ENCODE results near the gene PRSS3. TPM values are rescaled to one million over a fixed set of nuclear protein-coding genes. Genes with fewer than 3 reads are reported as not detected.
"Not testable (repeated sequence)": the region's sequence is repeated elsewhere in the genome, so short reads cannot be mapped to it uniquely, and the experiment has no call there.

PRSS3 gene
- total RNA-seq, 1 donor from 2014 or later: not detected

DNA sequence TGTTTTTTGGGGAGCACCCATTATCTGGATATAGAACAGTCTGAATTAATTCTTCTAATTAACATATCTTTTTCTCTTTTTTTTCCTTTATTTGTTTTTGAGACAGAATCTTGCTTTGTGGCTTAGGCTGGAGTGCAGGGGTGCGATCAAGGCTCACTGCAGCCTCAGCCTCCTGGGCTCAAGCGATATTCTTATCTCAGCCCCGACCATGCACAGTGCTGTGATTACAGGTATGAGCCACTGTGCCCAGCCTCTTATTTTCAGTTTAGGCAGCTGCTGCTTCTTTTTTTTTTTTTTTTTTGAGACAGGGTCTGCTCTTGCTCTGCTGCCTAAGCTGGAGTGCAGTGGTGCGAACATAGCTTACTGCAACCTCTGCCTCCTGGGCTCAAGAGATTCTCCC is 41.8 kb downstream of the PRSS3 start:
- H3K27ac Mint-ChIP-seq (ENCODE audit: unreplicated experiment): peak overlapping the region; percentile 50

GRCh38 chr9:33840381-33840780 is 45.0 kb downstream of the PRSS3 start:
- DNase-seq (ENCODE audit: low spot score): no peak
- Mint-ChIP-seq H3K4me3 (ENCODE audit: unreplicated experiment) (no peak overlapping the region), H3K4me1 (ENCODE audit: low read depth) (peaks cover 54% of the 10 kb centered on the region), H3K36me3 (ENCODE audit: low read depth) (no peaks in the 10 kb centered on the region), H3K27ac (ENCODE audit: unreplicated experiment) (peak overlapping the region; percentile 43), H3K27me3 (ENCODE audit: low read depth) (no peaks in the 10 kb centered on the region), H3K9me3 (ENCODE audit: low read depth) (no peaks in the 10 kb centered on the region)
- TF ChIP-seq, protein P1, sequence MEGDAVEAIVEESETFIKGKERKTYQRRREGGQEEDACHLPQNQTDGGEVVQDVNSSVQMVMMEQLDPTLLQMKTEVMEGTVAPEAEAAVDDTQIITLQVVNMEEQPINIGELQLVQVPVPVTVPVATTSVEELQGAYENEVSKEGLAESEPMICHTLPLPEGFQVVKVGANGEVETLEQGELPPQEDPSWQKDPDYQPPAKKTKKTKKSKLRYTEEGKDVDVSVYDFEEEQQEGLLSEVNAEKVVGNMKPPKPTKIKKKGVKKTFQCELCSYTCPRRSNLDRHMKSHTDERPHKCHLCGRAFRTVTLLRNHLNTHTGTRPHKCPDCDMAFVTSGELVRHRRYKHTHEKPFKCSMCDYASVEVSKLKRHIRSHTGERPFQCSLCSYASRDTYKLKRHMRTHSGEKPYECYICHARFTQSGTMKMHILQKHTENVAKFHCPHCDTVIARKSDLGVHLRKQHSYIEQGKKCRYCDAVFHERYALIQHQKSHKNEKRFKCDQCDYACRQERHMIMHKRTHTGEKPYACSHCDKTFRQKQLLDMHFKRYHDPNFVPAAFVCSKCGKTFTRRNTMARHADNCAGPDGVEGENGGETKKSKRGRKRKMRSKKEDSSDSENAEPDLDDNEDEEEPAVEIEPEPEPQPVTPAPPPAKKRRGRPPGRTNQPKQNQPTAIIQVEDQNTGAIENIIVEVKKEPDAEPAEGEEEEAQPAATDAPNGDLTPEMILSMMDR (IDR thresholded peaks at IDR 0.05): no peak

More for the DNA sequence above, 41.8 kb downstream of the PRSS3 start:
- no peak for DNase-seq (ENCODE audit: low spot score)
- Mint-ChIP-seq H3K4me1 (ENCODE audit: low read depth) (peaks cover 42% of the 10 kb centered on the region), H3K27me3 (ENCODE audit: low read depth) (no peaks in the 10 kb centered on the region), H3K36me3 (ENCODE audit: low read depth) (no peaks in the 10 kb centered on the region), H3K4me3 (ENCODE audit: unreplicated experiment) (no peak overlapping the region), H3K9me3 (ENCODE audit: low read depth) (no peaks in the 10 kb centered on the region)
- TF ChIP-seq, protein P1 (IDR thresholded peaks at IDR 0.05): no peak

DNA sequence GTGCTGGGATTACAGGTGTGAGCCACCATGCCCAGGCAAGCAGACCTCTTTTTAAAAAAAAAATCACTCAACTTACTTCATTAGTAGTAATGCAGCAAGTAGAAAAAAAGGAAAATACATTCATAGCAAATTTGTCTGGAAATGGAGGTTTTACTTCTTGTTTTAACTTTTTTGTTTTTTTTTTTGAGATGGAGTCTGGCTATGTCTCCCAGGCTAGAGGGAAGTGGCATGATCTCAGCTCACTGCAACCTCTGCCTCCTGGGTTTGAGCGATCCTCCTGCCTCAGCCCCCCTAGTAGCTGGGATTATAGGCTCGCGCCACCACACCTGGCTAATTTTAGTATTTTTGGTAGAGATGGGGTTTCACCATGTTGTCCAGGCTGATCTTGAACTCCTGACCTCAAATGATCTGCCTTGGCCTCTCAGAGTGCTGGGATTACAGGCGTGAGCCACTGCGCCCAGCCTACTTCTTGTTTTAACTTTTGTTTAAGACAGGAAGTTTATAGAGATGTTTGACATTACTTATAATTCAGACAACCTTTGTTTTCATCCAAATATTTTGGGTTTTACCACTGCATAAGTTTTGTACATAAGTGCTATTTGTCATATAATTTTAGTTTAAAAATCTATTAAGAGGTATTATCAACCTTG is 48.1 kb downstream of the PRSS3 start:
- TF ChIP-seq, protein P1 (IDR thresholded peaks at IDR 0.05): no peak
- Mint-ChIP-seq H3K36me3 (ENCODE audit: low read depth) (no peaks in the 10 kb centered on the region), H3K27ac (ENCODE audit: unreplicated experiment) (peak overlapping the region; percentile 74), H3K4me1 (ENCODE audit: low read depth) (peaks cover 54% of the 10 kb centered on the region), H3K4me3 (ENCODE audit: unreplicated experiment) (no peak overlapping the region), H3K27me3 (ENCODE audit: low read depth) (no peaks in the 10 kb centered on the region), H3K9me3 (ENCODE audit: low read depth) (no peaks in the 10 kb centered on the region)
- DNase-seq (ENCODE audit: low spot score): no peak

GRCh38 chr9:33846231-33846630 is 50.9 kb downstream of the PRSS3 start:
- H3K36me3 Mint-ChIP-seq (ENCODE audit: low read depth): no peaks in the 10 kb centered on the region
- TF ChIP-seq, protein P1 (IDR thresholded peaks at IDR 0.05): no peak
- peak overlapping the region; percentile 13 for H3K27ac Mint-ChIP-seq (ENCODE audit: unreplicated experiment)

GRCh38 chr9:33847894-33848205 is 52.5 kb downstream of the PRSS3 start:
- H3K27me3 Mint-ChIP-seq (ENCODE audit: low read depth); H3K27ac Mint-ChIP-seq (ENCODE audit: unreplicated experiment); H3K9me3 Mint-ChIP-seq (ENCODE audit: low read depth); H3K4me3 Mint-ChIP-seq (ENCODE audit: unreplicated experiment); DNase-seq (ENCODE audit: low spot score); H3K36me3 Mint-ChIP-seq (ENCODE audit: low read depth): not testable (repeated sequence)
- H3K4me1 Mint-ChIP-seq (ENCODE audit: low read depth): peaks cover 49% of the 10 kb centered on the region

More at GRCh38 chr9:33846231-33846630, 50.9 kb downstream of the PRSS3 start:
- Mint-ChIP-seq H3K27me3 (ENCODE audit: low read depth) (no peaks in the 10 kb centered on the region), H3K4me1 (ENCODE audit: low read depth) (peaks cover 52% of the 10 kb centered on the region), H3K9me3 (ENCODE audit: low read depth) (no peaks in the 10 kb centered on the region), H3K4me3 (ENCODE audit: unreplicated experiment) (no peak overlapping the region)
- no peak for DNase-seq (ENCODE audit: low spot score)

Other genes starting within 250 kb of the PRSS3 start
- gene UBE2R2, start 21.6 kb downstream of the PRSS3 start, total RNA-seq: 39.1 to 51.2 TPM (median 48.8 TPM) in 3 replicates

All from chondrocyte (in vitro differentiated cells).